Mesothelial cell of epicardium (in vitro differentiated cells): ENCODE measurements around the gene CBLC. TPM values are rescaled to one million over a fixed set of nuclear protein-coding genes. Genes with fewer than 3 reads are reported as not detected.

ENCODE experiments used
- DNase-seq, 2 experiments: peaks; one replicate each; pipeline ENCODE4 v3.0.0; 2021; ENCODE audit warnings: low spot score in 2 of 2; ENCODE audit not compliant: unreplicated experiment in 2 of 2
- H3K27ac Mint-ChIP-seq: 2 replicates; pipeline ENCODE4 v1.8.0; 2021; ENCODE audit warnings: mixed read lengths
- H3K27me3 Mint-ChIP-seq: 2 replicates; pipeline ENCODE4 v1.8.0; 2021; ENCODE audit warnings: low read depth, mixed read lengths
- H3K36me3 Mint-ChIP-seq: 2 replicates; pipeline ENCODE4 v1.8.0; 2021; ENCODE audit warnings: mixed read lengths
- H3K4me1 Mint-ChIP-seq: 2 replicates; pipeline ENCODE4 v1.8.0; 2021; ENCODE audit warnings: mixed read lengths
- H3K4me3 Mint-ChIP-seq: 2 replicates; pipeline ENCODE4 v1.8.0; 2021; ENCODE audit warnings: mild to moderate bottlenecking, moderate library complexity, mixed read lengths
- H3K9me3 Mint-ChIP-seq: 2 replicates; pipeline ENCODE4 v1.8.0; 2021; ENCODE audit warnings: mixed read lengths
- CTCF ChIP-seq: fragments of 200-600 bp; sonication (generic); IDR thresholded peaks from one replicate; pipeline ENCODE4 v1.5.0; 2021; ENCODE audit warnings: antibody characterized with exemption; ENCODE audit not compliant: unreplicated experiment
- total RNA-seq: library from RNA; stranded (reverse); gene quantifications from 3 replicates; pipeline ENCODE4 v1.2.1, GENCODE V29; 2021

Gene CBLC
- total RNA-seq, 1 donor from 2014 or later: 8.8 TPM

GRCh38 chr19:44756089-44756562 is 21.6 kb upstream of the CBLC start:
- Mint-ChIP-seq H3K4me3 (no peak overlapping the region), H3K9me3 (no peaks in the 10 kb centered on the region), H3K27ac (no peak overlapping the region), H3K36me3 (peaks cover 12% of the 10 kb centered on the region), H3K27me3 (peaks cover 36% of the 10 kb centered on the region), H3K4me1 (peaks cover 39% of the 10 kb centered on the region)
- TF ChIP-seq CTCF: no peak
- no peak for DNase-seq

- Mint-ChIP-seq H3K4me1 (peaks cover 39% of the 10 kb centered on the region), H3K27ac (no peak overlapping the region), H3K4me3 (peak overlapping the region; percentile 72), H3K36me3 (peaks cover 12% of the 10 kb centered on the region), H3K9me3 (no peaks in the 10 kb centered on the region), H3K27me3 (peaks cover 36% of the 10 kb centered on the region)
- no peak for TF ChIP-seq CTCF
- DNase-seq: peak in 1 of 2 experiments; percentile 53
These were observed 20.5 kb upstream of the CBLC start for GRCh38 chr19:44757057-44757734.

- TF ChIP-seq CTCF: no peak
- H3K4me1 Mint-ChIP-seq: peaks cover 32% of the 10 kb centered on the region
- peaks cover 36% of the 10 kb centered on the region for H3K27me3 Mint-ChIP-seq
- peaks cover 12% of the 10 kb centered on the region for H3K36me3 Mint-ChIP-seq
- no peaks in the 10 kb centered on the region for H3K9me3 Mint-ChIP-seq
- peak overlapping the region; percentile 79 for H3K27ac Mint-ChIP-seq
- DNase-seq: peak in 1 of 2 experiments; percentile 64
- peak overlapping the region; percentile 72 for H3K4me3 Mint-ChIP-seq
These were observed 19.8 kb upstream of the CBLC start for GRCh38 chr19:44757735-44758505.

- Mint-ChIP-seq H3K4me1 (peaks cover 27% of the 10 kb centered on the region), H3K27me3 (peaks cover 36% of the 10 kb centered on the region), H3K4me3 (peak overlapping the region; percentile 72), H3K27ac (peak overlapping the region; percentile 79), H3K9me3 (no peaks in the 10 kb centered on the region), H3K36me3 (peaks cover 12% of the 10 kb centered on the region)
- DNase-seq: no peak
- no peak for TF ChIP-seq CTCF
These were observed 19.1 kb upstream of the CBLC start for GRCh38 chr19:44758596-44758995.

GRCh38 chr19:44759083-44759804 is 18.4 kb upstream of the CBLC start:
- H3K9me3 Mint-ChIP-seq: no peaks in the 10 kb centered on the region
- H3K36me3 Mint-ChIP-seq: peaks cover 12% of the 10 kb centered on the region
- peaks cover 22% of the 10 kb centered on the region for H3K4me1 Mint-ChIP-seq
- peaks cover 32% of the 10 kb centered on the region for H3K27me3 Mint-ChIP-seq
- TF ChIP-seq CTCF: no peak
- no peak overlapping the region for H3K4me3 Mint-ChIP-seq
- no peak for DNase-seq
- H3K27ac Mint-ChIP-seq: no peak overlapping the region
